Measurements from ENCODE around the gene MYO5B.

DNA sequence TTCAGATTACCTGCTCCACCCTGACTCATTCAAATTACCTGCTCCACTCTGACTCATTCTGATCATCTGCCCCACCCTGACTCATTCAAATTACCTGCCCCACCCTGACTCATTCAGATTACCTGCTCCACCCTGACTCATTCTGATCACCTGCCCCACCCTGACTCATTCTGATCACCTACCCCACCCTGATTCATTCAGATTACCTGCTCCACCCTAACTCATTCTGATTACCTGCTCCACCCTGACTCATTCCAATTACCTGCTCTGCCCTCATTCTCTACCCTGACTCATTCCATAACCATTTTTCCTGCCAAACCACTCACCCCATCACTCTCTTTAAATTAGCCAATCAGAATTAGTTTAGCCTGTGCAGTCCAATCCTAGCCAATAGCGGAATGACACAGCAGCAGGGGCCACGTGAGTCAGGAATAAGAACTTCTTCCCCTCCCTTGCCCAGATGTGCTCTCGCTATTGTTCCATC, 45.2 kb upstream of the MYO5B start:
- TF ChIP-seq, protein P1, sequence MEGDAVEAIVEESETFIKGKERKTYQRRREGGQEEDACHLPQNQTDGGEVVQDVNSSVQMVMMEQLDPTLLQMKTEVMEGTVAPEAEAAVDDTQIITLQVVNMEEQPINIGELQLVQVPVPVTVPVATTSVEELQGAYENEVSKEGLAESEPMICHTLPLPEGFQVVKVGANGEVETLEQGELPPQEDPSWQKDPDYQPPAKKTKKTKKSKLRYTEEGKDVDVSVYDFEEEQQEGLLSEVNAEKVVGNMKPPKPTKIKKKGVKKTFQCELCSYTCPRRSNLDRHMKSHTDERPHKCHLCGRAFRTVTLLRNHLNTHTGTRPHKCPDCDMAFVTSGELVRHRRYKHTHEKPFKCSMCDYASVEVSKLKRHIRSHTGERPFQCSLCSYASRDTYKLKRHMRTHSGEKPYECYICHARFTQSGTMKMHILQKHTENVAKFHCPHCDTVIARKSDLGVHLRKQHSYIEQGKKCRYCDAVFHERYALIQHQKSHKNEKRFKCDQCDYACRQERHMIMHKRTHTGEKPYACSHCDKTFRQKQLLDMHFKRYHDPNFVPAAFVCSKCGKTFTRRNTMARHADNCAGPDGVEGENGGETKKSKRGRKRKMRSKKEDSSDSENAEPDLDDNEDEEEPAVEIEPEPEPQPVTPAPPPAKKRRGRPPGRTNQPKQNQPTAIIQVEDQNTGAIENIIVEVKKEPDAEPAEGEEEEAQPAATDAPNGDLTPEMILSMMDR (optimal IDR thresholded peaks at IDR 0.05 in 1 of 3, IDR thresholded peaks at IDR 0.05 in 1 of 3, conservative IDR thresholded peaks at IDR 0.05 in 1 of 3; ENCODE audit: extremely low read depth in 1 of 3, insufficient read depth in 2 of 3, low read length in 3 of 3): no peak
- no peak for TF ChIP-seq EZH2 (IDR thresholded peaks at IDR 0.05; ENCODE audit: low read length)

Data from keratinocyte (primary cell).